Activated CD8-positive, alpha-beta memory T cell treated with anti-CD3 and anti-CD28 coated beads for 4 hours (primary cell): Measurements from ENCODE around the gene EDEM3.
"Not testable (repeated sequence)": the region's sequence is repeated elsewhere in the genome, so short reads cannot be mapped to it uniquely, and the experiment has no call there.

Experiments
- DNase-seq, 2 donors: peaks; one replicate each; pipeline ENCODE4 v3.0.0-alpha.2; 2020; ENCODE audit warnings: low read depth in 2 of 2

Gene EDEM3

GRCh38 chr1:184768467-184768866 lies 13.8 kb upstream of the EDEM3 start:
- no peak for DNase-seq

- no peak for DNase-seq
Observed at GRCh38 chr1:184767591-184767990, 12.9 kb upstream of the EDEM3 start.

- no peak for DNase-seq
Observed at GRCh38 chr1:184764483-184764882, 9.8 kb upstream of the EDEM3 start.

DNA sequence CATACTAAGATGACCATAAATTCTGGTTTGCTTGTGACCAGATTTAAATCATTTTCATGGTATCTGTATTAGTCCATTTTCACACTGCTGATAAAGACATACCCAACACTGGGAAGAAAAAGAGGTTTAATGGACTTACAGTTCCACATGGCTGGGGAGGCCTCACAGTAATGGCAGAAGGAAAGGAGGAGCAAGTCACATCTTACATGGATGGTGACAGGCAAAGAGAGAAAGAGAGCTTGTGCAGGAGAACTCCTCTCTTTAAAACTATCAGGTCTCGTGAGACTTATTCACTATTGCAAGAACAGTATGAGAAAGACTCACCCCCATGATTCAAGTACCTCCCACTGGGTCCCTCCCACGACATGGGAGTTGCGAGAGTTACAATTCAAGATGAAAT lies 8.9 kb upstream of the EDEM3 start:
- not testable (repeated sequence) for DNase-seq

GRCh38 chr1:184761969-184762485 lies 7.4 kb upstream of the EDEM3 start:
- DNase-seq, result no peak

DNA sequence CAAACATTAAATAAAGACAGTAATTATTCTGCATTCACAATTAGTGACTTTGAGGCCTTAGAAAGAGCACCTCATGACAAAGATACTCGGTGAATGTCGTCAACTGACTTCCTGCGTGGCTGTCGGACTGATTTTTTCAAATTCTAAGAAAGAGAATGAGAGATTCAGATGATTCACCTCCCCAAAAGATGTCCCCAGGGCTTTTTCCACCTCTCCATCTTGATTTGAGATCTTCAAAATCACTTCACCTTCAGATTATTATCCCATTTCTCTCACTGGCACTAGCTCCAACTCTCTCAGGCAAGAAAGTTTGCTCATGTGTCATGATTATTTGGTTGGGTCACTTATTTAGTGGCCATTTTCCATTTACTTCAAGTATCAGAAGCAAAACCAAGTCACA lies 5.0 kb upstream of the EDEM3 start:
- DNase-seq, result no peak

DNA sequence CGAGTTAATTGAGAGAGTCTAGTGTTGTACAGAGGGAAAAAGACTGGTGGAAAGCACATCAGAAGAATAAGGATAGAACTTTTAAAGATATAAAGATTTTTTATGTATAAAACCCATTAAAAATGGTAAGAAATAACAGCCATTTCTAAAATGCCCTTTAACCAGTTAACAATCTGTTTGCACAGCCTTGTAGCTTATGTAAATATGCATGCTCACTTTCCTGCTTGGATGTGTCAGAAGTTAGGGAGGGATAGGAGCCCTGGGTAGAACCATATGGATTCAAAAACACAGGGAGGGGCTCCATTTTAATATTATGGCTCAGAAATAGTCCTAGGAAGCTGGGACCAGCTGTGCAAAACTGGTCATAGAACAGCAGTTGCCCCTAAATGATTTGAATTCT lies 4.5 kb upstream of the EDEM3 start:
- DNase-seq, result no peak

DNA sequence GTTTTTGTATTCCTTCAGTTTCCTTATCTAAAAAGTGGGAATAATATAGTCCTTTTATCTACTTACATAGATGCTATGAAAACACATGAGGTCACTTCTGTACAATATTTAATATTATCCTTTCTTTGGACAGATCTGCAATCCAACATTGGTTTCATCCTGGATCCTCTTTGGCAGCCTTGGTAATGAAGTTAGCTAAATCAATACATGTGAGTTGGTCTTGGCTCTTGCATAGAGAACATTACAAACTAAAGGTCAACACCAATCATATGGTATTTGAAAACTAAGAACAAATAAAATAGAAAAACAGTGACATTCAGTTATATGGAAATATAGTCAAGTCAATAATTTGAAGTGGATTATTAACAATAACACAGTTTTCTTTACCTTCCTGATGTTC lies 3.2 kb upstream of the EDEM3 start:
- no peak for DNase-seq

GRCh38 chr1:184757406-184757805 lies 2.7 kb upstream of the EDEM3 start:
- no peak for DNase-seq

- DNase-seq, result peak in 1 of 2 donors; percentile 1
Observed at GRCh38 chr1:184755226-184756065, 788 bp upstream of the EDEM3 start.

- DNase-seq, result peak in 1 of 2 donors; percentile 9
Observed at GRCh38 chr1:184753608-184754475, 816 bp downstream of the EDEM3 start.

DNA sequence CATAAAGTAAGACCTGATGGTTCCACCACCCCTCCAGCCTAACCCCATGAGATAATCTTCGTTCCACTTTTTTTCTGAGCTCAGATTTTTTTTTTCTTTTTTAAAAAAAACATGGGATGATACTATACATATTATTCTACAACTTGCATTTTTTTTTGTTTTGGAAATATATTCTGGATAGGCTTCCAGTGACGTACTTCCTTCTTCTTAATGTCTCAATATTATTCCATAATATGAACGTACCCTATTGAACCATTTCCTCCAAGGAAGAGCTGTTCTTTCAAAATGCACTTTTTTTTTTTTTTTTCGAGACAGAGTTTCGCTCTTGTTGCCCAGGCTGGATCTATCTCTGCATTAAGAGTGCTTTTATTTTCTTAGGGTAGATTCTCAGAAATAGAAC lies 1.5 kb downstream of the EDEM3 start:
- DNase-seq, result no peak

DNA sequence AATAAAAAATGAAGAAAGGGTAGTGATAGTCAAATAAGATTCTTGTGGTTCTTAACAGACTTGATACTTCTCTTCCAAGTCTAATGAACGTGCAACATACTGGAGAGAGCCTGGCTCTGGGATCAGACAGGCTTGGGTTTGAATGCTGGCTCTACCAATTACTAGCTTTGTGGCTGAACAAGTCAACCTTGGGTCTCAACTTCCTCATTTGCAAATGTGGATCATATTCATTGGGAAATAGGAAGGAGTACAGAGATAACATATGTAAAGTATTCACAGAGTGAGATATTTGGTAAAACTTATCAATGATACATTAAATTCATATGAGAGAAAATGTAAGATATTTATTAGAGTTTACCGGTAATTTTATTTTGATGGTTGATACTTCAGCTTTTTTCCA lies 2.0 kb downstream of the EDEM3 start:
- DNase-seq, result no peak

DNA sequence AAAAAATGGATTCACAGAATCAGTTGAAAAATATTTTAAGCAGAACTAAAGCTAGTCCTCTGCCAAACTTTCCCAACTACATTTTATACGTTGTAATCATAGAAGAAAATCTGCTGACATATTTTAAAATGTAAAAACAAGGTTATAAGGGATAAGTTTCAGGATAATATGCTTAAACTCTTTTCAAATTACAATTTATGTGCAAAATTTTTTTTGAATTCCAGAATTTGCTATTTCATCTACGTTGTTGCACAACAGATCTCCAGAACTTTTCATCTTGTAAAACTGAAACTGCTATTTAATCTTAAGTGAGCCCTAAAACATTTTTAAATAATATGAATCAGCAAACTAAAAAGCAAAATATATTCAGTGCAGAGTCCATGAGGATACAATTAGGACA lies 5.9 kb downstream of the EDEM3 start:
- no peak for DNase-seq

GRCh38 chr1:184747089-184747955 lies 7.3 kb downstream of the EDEM3 start:
- no peak for DNase-seq

GRCh38 chr1:184745929-184746638 lies 8.6 kb downstream of the EDEM3 start:
- DNase-seq, result no peak

- DNase-seq, result no peak
Observed at GRCh38 chr1:184745110-184745509, 9.5 kb downstream of the EDEM3 start.

DNA sequence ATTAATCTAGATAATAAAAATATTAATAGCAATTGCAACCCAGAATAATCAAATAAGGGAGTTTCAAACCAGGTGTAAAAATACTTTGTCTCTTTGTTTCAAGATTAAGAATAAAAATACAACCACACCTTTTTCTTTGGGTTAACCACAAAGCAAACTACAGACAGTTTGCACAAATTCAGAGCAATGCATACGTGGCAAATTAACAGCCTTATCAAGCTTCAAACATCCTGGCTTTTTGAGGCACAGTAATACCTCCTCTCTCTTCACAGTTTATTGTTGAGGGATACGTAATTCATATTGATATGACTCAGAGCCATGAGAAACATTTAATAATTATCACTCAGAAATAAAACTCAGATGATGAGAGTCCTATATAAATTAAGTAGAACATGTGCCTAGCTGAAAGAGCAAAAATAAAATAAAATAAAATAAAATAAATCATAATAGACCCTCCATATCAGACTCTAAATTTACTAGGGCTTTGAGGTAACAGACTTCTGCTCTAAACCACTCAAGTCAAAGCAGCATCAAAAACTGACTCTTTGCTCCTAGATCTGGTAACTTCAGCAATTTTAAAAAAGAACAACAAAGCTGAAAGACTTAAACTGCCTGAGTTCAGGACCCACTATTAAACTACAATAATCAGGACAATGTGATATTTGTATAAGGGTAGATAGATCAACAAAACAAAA lies 11.4 kb downstream of the EDEM3 start:
- DNase-seq, result no peak

GRCh38 chr1:184740344-184740743 lies 14.3 kb downstream of the EDEM3 start:
- no peak for DNase-seq

DNA sequence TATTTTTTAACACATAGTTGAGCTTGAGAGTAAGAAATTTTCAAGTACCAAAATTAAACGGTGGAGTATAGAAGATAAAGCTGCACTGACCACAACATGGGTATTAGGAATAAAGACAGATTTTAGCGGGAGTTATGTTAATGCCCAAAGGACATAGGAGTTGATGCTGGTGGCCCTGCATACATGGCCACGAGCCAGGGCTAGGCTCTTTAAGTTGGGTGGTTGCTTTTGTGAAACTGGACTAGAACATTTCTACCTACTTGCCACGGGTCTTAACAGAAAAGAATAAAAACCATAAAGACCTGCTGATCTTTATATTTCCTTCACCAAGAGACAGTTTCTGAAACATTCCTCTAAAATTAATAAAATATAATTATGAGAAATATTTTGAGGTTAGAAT lies 14.9 kb downstream of the EDEM3 start:
- DNase-seq, result no peak
